Gastroesophageal sphincter (tissue), 3 donors: ENCODE results near the gene ID3.

Experiments used
- POLR2A ChIP-seq, 2 donors: fragments of 450-650 bp; IDR thresholded peaks; one replicate each; pipeline ENCODE4 v1.6.1; 2017; ENCODE audit warnings: antibody characterized with exemption in 2 of 2, mild to moderate bottlenecking in 2 of 2, moderate library complexity in 1 of 2
- POLR2AphosphoS5 ChIP-seq: sonication (generic); formaldehyde crosslinking; IDR thresholded peaks from one replicate; pipeline ENCODE4 v1.6.1; 2017; ENCODE audit warnings: antibody characterized with exemption
- TF ChIP-seq, protein P1 (sequence below), 4 experiments: fragments of 200-600 bp in 2 of 4; fragments of 450-650 bp in 2 of 4; sonication (generic) in 1 of 4; IDR thresholded peaks; one replicate each; pipeline ENCODE4 v1.5.1; 2017 to 2019; ENCODE audit warnings: antibody characterized with exemption in 4 of 4, mild to moderate bottlenecking in 2 of 4, moderate library complexity in 2 of 4

DNA sequence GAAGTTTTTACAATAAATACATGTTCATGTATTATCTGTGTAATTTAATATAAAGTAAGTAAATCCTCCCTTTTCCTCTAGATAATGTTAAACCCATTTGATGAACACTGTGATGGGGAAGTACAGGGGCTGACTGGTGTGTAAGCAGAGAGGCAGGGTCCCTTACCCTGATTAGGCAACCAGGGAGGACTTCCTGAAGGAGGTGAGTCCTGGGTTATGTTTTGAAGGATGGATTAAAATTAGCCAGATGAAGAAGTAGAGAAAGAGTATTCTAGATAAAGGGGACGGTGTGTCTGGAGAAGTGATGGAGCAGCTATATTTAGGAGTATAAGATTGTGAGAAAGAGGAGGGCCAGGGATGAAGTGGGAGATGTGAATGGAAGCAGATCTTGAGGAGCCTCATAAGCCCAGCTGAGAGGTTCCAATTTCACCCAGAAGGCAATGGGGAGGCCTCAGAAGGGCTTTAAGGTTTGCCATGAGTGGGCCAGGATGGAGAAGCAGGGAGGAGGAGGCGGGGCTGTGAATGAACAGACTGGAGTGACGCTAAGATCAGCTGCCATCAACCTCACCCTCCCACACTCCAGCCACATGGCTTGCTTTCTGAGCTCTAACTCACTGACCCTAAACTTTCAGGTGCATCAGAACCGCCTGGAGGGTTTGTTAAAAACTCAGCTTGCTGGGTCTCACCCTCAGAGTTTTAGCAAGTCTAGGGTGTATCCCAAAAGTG is 30.9 kb upstream of the ID3 start:
- TF ChIP-seq, protein P1, sequence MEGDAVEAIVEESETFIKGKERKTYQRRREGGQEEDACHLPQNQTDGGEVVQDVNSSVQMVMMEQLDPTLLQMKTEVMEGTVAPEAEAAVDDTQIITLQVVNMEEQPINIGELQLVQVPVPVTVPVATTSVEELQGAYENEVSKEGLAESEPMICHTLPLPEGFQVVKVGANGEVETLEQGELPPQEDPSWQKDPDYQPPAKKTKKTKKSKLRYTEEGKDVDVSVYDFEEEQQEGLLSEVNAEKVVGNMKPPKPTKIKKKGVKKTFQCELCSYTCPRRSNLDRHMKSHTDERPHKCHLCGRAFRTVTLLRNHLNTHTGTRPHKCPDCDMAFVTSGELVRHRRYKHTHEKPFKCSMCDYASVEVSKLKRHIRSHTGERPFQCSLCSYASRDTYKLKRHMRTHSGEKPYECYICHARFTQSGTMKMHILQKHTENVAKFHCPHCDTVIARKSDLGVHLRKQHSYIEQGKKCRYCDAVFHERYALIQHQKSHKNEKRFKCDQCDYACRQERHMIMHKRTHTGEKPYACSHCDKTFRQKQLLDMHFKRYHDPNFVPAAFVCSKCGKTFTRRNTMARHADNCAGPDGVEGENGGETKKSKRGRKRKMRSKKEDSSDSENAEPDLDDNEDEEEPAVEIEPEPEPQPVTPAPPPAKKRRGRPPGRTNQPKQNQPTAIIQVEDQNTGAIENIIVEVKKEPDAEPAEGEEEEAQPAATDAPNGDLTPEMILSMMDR (IDR thresholded peaks at IDR 0.05), result no peak
- TF ChIP-seq POLR2A (IDR thresholded peaks at IDR 0.05) (no peak), POLR2AphosphoS5 (no peak)
